K562 treated with DMSO at 1 percent for 4 hours (cell line): ENCODE data around the gene TBL1XR1. TPM values are rescaled to one million over a fixed set of nuclear protein-coding genes. Genes with fewer than 3 reads are reported as not detected.

Experiments
- total RNA-seq: library from RNA; unstranded; fragments of 300-600 nt; gene quantifications from 2 replicates; pipeline ENCODE4 v1.2.3, GENCODE V29; 2022; ENCODE audit not compliant: insufficient read depth

Gene TBL1XR1
- total RNA-seq: 11.6 and 15.7 TPM in 2 replicates

GRCh38 chr3:177197041-177197726 is at the start of gene TBL1XR1:
Gene TBL1XR1 (minus strand): TSS chr3:177197482. CDS start chr3:177064977, 132,505 bp downstream.

